Measurements from ENCODE around the gene DMRT2.

Gene DMRT2

DNA sequence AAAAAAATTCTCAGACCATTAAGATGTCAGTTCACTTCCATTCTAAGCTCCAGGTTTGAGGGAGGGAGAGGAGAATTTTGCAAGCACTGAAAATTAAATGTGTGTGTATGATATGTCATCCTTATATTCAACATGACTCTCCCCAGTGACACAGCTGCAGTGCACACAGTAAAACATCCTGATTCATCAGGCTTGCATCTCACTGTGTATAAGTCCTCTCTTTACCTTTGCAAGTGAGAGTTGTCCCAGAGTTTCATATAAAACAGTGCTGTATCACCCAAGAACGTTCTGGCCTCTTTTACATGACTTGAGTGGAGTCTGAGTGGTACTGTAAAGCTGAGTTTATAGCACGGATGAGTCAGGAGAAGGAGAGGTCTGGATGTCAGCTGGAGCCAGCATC lies 50.0 kb downstream of the DMRT2 start:
- H3K4me3 ChIP-seq (ENCODE audit: low read length) = no peak overlapping the region
- TF ChIP-seq, protein P1, sequence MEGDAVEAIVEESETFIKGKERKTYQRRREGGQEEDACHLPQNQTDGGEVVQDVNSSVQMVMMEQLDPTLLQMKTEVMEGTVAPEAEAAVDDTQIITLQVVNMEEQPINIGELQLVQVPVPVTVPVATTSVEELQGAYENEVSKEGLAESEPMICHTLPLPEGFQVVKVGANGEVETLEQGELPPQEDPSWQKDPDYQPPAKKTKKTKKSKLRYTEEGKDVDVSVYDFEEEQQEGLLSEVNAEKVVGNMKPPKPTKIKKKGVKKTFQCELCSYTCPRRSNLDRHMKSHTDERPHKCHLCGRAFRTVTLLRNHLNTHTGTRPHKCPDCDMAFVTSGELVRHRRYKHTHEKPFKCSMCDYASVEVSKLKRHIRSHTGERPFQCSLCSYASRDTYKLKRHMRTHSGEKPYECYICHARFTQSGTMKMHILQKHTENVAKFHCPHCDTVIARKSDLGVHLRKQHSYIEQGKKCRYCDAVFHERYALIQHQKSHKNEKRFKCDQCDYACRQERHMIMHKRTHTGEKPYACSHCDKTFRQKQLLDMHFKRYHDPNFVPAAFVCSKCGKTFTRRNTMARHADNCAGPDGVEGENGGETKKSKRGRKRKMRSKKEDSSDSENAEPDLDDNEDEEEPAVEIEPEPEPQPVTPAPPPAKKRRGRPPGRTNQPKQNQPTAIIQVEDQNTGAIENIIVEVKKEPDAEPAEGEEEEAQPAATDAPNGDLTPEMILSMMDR (IDR thresholded peaks at IDR 0.05; ENCODE audit: insufficient read depth, low read depth, low read length, missing control alignments) = no peak
- DNase-seq (ENCODE audit: low read depth) = peak; percentile 58

- no peak overlapping the region for H3K4me3 ChIP-seq (ENCODE audit: low read length)
These were observed 50.8 kb downstream of the DMRT2 start for GRCh38 chr9:1100945-1101344.

GRCh38 chr9:1101846-1102641 lies 51.9 kb downstream of the DMRT2 start:
- TF ChIP-seq, protein P1 (IDR thresholded peaks at IDR 0.05; ENCODE audit: insufficient read depth, low read depth, low read length, missing control alignments) = no peak
- no peak for DNase-seq (ENCODE audit: low read depth)
- no peak overlapping the region for H3K4me3 ChIP-seq (ENCODE audit: low read length)

More at GRCh38 chr9:1100945-1101344, 50.8 kb downstream of the DMRT2 start:
- TF ChIP-seq, protein P1 (IDR thresholded peaks at IDR 0.05; ENCODE audit: insufficient read depth, low read depth, low read length, missing control alignments) = peak; percentile 54
- peak; percentile 47 for DNase-seq (ENCODE audit: low read depth)

DNA sequence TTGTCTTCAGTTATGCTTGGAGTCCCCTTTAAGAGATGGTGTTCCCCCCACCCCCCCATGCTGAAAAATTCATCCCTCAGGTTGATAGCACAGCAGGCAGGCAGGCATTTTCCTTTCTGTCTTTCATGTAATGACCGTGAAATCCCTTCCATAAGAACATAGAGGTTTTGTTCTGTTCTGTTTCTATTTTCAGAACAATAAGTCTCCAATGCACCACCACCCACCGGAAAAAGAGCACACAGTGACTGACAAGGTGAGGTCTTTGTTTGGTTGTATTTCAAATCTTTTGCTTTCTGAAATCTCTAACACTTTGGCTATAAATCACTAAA lies 52.4 kb downstream of the DMRT2 start:
- TF ChIP-seq, protein P1 (IDR thresholded peaks at IDR 0.05; ENCODE audit: insufficient read depth, low read depth, low read length, missing control alignments) = no peak
- no peak overlapping the region for H3K4me3 ChIP-seq (ENCODE audit: low read length)
- no peak for DNase-seq (ENCODE audit: low read depth)

All from epithelial cell of esophagus (primary cell).